Caki2 (cell line): ENCODE data around the gene PCSK7. TPM values are rescaled to one million over a fixed set of nuclear protein-coding genes. Genes with fewer than 3 reads are reported as not detected.
"Not testable (repeated sequence)": the region's sequence is repeated elsewhere in the genome, so short reads cannot be mapped to it uniquely, and the experiment has no call there.

Source experiments
- DNase-seq: peaks from one replicate; pipeline ENCODE4 v3.0.0-alpha.2; 2015; ENCODE audit warnings: low read depth
- in situ Hi-C: cut with HindIII; loops from 2 replicates; pipeline ENCODE4 v1.10.0; 2016; ENCODE audit warnings: low sequenced_read_pairs, low pct_unique_long_range_greater_than_20kb, mixed read lengths
- total RNA-seq: library from RNA; depleted of rRNA; stranded (reverse); fragments of >200 nt; shearing (Covaris generic); gene quantifications from 2 replicates; pipeline ENCODE4 v1.2.3, GENCODE V29; 2014; ENCODE audit warnings: low replicate concordance

Gene PCSK7
- total RNA-seq, 1 experiment from 2014 or later = 10.5 TPM

- no peak for DNase-seq
- in situ Hi-C loops = no loop called here
Measured at GRCh38 chr11:117219995-117220394, 11.9 kb downstream of the PCSK7 start.

DNA sequence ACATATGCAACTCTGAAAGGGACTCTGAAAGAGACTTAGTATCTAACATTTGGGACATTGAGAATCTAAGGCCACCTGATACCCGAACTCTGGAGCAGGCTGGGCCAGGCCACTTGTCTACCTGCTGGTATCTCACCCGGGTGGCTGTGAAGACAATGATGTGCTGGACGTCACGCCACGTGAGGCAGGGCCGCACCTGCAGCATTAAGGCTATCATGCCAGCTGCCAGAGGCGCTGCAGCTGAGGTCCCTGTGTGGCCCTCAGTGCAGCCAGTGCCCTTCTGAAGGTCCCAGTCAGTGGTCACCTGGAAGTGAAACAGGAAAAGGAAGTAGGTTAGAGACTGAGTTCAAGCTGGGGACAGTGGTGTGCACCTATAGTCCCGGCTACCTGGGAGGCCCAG lies 12.4 kb downstream of the PCSK7 start:
- in situ Hi-C loops = no loop called here
- DNase-seq = no peak

- in situ Hi-C loops = no loop called here
- DNase-seq = no peak
Measured at GRCh38 chr11:117219001-117219400, 12.9 kb downstream of the PCSK7 start.

DNA sequence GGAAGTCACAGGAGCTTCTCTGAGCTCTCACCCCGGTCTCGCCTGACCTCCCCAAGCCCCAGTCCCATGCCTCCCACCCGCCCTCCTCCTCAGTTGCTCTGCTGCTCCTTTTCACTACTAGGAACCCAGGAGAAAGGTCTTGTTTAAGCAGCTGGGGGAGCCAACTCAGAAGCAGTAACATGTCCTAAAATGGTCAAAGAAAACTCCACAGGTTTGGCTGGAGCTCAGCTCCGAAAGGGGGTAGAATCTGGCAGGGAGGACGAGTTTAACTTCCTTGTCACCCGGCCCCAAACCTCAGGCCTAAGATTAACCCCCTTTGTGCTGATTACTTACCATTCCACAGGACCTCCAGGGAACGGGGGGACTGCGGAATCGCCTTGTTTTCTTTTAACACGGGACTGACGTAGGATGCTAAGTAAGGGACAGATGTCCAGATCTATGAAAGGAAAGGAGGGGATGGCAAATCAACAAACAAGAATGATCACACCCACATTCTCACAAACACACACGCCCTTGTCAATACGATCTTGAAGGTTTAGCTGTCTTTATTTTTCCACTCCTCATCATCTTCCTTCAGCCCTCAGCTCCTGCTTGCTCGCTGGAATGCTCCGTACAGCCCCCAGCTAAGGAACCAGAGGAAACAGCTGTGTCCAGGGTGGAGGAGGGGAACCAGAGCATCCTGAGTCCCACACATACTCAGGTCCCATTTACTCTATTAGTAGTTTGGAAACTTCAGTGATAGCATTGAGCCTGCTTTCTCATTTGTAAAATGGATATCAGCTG lies 13.5 kb downstream of the PCSK7 start:
- in situ Hi-C loops = no loop called here
- DNase-seq = no peak

GRCh38 chr11:117217141-117218084 lies 14.5 kb downstream of the PCSK7 start:
- in situ Hi-C loops = no loop called here
- DNase-seq = no peak

DNA sequence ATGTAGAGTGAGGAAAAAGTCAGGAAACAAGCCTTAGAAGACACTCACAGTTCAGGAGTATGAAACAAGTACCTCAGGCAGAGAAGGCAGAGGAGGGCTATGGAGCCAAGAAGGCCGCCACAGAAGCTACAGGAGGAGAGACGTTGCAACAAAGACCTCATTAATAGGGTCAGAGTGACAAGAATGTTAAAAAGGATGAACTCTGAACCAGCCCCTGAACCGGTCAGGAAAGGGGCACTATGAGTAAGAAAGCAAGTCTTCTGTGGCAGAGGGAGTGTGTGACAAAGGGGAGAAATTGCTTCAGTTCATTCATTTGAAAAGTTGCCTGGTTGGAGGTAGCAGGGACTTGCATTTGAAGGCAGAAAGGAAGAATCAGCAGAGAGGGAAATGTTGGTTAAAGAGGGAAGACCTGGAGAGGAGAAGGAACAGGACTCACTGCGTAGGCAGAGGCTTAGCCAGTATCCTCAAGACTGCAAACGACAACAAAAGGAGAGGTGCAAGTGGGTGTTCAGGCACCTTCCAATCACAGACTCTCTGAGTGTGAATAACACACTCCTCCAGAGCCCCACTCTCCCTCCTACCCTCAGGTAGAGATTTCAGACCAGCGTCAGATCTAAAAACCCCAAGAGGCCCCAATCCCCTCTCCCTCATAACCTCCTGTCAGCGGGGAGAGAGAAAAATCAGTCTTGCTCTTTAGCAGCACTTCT lies 17.3 kb downstream of the PCSK7 start:
- no peak for DNase-seq

DNA sequence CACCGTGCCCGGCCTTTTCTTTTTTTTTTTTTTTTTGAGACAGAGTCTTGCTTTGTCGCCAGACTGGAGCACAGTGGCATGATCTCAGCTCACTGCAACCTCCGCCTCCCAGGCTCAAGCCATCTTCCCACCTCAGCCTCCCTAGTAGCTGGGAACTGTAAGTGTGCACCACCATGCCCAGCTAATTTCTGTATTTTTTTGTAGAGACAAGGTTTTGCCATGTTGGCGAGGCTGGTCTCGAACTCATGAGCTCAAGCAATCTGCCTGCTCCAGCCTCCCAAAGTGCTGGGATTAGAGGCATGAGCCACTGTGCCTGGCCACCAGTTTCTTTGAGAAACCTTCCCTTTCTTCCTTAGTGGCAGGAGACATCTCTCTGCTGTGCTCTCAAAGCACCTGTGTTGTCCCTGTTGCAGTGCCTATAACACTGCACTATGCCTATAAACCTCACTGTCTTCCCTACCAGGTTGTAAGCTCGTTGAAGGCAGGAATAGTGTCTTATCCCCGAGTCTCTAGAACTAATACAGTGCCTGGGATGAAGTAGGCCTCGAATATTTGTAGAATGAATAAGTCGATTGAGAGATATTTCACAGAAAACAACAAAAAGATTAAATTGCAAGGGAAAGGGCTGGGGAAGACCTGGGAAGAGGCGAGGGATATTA lies 19.0 kb downstream of the PCSK7 start:
- no peak for DNase-seq
- in situ Hi-C loops = no loop called here

More for the DNA sequence above, 17.3 kb downstream of the PCSK7 start:
- in situ Hi-C loops = no loop called here

DNA sequence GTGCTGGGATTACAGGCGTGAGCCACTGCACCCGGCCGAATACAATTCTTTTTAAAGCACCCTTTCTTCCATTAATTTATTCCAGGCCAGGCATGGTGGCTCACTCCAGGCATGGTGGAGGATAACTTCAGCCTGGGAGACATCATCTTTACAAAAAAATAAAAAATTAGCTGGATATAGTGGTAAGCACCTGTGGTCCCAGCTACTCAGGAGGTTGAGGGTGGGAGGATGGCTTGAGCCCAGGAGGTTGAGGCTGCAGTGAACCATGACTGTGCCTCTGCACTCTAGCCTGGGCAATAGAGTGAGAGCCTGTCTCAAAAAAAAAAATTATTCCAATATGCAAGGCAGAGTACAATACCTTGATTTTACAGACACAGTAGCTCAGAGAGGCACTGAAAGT lies 21.3 kb downstream of the PCSK7 start:
- no peak for DNase-seq
- in situ Hi-C loops = no loop called here

GRCh38 chr11:117209351-117210125 lies 22.3 kb downstream of the PCSK7 start:
- in situ Hi-C loops, DNase-seq: not testable (repeated sequence)

DNA sequence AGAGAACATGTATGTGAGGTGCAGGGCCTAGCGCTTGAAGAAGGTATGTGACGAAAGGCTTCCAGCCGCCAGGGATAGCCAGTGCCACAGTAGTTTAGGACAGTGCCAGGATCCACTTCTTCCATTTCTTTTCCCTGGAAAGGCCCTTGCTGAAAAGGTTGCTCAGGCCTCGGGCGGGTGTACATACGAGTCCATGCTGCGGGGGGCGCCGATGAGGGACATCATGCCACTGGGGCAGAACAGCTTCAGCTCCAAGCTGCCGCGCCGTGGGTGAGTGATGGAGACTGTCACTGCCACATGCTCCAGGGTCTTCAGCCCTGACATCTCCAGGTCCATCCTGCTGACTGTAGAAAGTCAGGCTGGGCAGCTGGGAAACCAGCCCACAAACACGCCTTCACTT lies 23.2 kb downstream of the PCSK7 start:
- DNase-seq, in situ Hi-C loops: not testable (repeated sequence)

DNA sequence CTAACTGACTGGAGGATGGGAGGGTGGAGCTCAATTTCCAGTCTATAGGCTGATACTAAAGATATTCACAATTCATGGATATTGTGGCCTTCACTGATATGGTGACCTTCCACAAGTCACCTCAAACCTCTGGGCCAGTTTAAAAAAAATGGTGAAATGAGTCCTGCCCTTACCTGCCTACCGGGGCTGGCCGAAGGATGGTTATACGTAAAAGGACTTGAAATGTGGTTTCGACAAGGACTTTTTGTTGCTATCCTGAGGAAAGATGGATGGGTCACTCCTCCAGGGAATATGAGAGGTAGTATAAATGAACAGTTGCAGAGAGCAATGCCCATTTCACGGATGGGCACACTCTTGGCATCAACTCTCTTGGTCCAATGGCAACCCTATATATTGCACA lies 24.4 kb downstream of the PCSK7 start:
- DNase-seq, in situ Hi-C loops: not testable (repeated sequence)

DNA sequence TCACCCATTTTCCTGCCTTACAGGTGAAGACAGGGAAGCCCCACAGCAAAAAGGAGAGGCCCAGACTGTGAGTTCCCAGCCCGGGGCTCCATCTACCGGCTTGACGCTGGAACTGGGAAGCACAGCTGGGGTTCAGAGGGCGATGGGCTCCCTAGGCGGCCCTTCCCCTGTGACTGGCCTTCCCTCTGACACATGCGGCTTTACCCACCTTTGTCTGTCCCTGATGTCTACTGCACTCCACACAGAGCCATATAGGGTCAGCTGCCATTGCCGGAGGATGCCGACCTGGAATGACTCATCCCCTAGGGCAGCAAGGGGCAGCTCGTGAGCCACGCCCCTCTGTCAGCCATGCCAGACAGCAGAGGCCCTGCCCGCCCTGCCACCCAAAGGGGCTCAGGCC lies 25.0 kb downstream of the PCSK7 start:
- DNase-seq = peak; percentile 27
- in situ Hi-C loops = not testable (repeated sequence)

- DNase-seq, in situ Hi-C loops: not testable (repeated sequence)
Measured at GRCh38 chr11:117206111-117206510, 25.8 kb downstream of the PCSK7 start.

DNA sequence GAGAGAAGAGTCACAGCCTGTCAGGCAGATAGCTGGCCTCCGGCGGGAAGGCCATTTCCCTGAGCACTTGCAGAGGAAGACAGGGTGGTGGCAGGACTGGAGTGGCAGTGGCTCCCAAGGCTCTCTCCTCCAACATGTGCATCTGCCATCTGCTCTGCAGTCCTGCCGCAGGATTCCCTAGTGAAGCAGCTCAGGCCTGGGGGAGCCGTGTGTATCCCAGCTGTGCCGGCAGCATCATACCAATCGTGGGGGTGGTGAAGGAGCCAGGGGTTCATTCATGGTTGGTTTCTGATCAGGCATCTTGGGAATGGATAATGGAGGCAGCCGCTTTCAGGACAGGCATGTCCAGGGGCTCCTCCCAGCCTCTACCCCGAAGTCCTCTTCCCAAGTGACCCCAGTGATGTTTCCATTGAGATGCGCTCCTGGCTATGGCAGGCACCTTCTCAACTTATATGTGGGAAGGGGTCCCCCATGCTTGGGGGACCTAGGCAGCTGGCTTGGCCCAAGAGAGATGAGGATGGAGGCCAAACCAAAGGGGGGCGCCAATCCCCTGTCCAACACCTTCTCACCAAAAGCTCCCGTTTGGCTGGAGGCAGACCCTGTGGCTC lies 26.6 kb downstream of the PCSK7 start:
- no peak for DNase-seq
- in situ Hi-C loops = no loop called here

DNA sequence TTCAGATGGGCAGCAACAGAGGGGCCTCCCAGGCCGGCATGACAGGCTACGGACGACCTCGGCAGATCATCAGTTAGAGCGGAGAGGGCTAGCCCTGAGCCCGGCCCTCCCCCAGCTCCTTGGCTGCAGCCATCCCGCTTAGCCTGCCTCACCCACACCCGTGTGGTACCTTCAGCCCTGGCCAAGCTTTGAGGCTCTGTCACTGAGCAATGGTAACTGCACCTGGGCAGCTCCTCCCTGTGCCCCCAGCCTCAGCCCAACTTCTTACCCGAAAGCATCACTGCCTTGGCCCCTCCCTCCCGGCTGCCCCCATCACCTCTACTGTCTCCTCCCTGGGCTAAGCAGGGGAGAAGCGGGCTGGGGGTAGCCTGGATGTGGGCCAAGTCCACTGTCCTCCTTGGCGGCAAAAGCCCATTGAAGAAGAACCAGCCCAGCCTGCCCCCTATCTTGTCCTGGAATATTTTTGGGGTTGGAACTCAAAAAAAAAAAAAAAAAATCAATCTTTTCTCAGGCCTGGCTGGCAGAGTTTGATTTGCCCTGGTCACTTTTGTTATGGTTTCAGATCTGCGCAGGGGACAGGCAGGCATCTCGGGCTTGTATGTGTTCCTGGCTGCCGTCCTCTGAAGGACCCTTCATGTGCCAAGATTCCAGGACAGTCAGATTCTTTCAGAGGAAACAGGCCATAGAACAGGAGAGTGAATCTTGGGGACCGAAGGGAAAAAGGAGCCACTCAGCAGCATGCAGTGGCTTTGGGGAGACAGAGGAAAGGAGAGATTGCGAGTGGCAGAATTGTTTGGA lies 27.4 kb downstream of the PCSK7 start:
- in situ Hi-C loops = no loop called here
- no peak for DNase-seq

DNA sequence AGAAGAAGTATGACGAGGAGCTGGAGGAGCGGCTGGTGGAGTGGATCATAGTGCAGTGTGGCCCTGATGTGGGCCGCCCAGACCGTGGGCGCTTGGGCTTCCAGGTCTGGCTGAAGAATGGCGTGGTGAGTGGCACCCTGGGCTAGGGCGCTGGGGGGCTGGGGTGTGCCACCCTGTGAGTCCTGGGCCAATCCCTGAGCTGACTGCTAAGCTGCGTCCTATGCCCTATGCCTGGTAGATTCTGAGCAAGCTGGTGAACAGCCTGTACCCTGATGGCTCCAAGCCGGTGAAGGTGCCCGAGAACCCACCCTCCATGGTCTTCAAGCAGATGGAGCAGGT lies 28.8 kb downstream of the PCSK7 start:
- no peak for DNase-seq
- in situ Hi-C loops = no loop called here
